ENCODE data around the gene DARS1.
A peak's percentile ranks its signal among the peaks of the same experiment; 100 is the strongest.

DARS1 gene

GRCh38 chr2:135936524-135936923 is 48.9 kb downstream of the DARS1 start:
- Histone ChIP-seq H2AFZ (ENCODE audit: low read depth, low read length) (no peak overlapping the region), H3K36me3 (ENCODE audit: insufficient read depth, low read length) (peaks cover 44% of the 10 kb centered on the region), H3K27me3 (ENCODE audit: insufficient read depth, low read length, poor library complexity) (no peaks in the 10 kb centered on the region), H3K27ac (ENCODE audit: low read length) (no peak overlapping the region), H4K20me1 (ENCODE audit: insufficient read depth, low read length) (no peaks in the 10 kb centered on the region), H3K9me3 (ENCODE audit: insufficient read depth, low read length, severe bottlenecking) (no peaks in the 10 kb centered on the region), H3K4me1 (ENCODE audit: insufficient read depth, low read length) (peaks cover 4% of the 10 kb centered on the region; the same call in 1 of the 2 replicates), H3K4me3 (ENCODE audit: low read depth in 1 of 2, low read length in 2 of 2) (no peak overlapping the region), H3K9ac (ENCODE audit: low read depth, low read length) (no peak overlapping the region), H3K4me2 (ENCODE audit: insufficient read depth, low read length) (no peak overlapping the region), H3K79me2 (ENCODE audit: insufficient read depth, low read length) (peaks cover 43% of the 10 kb centered on the region)
- DNase-seq (no peak), ATAC-seq (ENCODE audit: insufficient read depth, low read depth) (no peak)
- TF ChIP-seq EZH2 (IDR thresholded peaks at IDR 0.05; ENCODE audit: borderline replicate concordance, low read depth, low read length, severe bottlenecking) (no peak), CTCF (IDR thresholded peaks at IDR 0.05; ENCODE audit: borderline replicate concordance, extremely low read depth, low read length, poor library complexity, severe bottlenecking) (no peak)

GRCh38 chr2:135935914-135936313 is 49.5 kb downstream of the DARS1 start:
- Histone ChIP-seq H3K4me1 (ENCODE audit: insufficient read depth, low read length) (peaks cover 4% of the 10 kb centered on the region; the same call in 1 of the 2 replicates), H2AFZ (ENCODE audit: low read depth, low read length) (no peak overlapping the region), H3K27ac (ENCODE audit: low read length) (no peak overlapping the region), H3K27me3 (ENCODE audit: insufficient read depth, low read length, poor library complexity) (no peaks in the 10 kb centered on the region), H4K20me1 (ENCODE audit: insufficient read depth, low read length) (no peaks in the 10 kb centered on the region), H3K79me2 (ENCODE audit: insufficient read depth, low read length) (peaks cover 45% of the 10 kb centered on the region), H3K4me2 (ENCODE audit: insufficient read depth, low read length) (no peak overlapping the region), H3K9me3 (ENCODE audit: insufficient read depth, low read length, severe bottlenecking) (no peaks in the 10 kb centered on the region), H3K36me3 (ENCODE audit: insufficient read depth, low read length) (peaks cover 50% of the 10 kb centered on the region), H3K4me3 (ENCODE audit: low read depth in 1 of 2, low read length in 2 of 2) (no peak overlapping the region), H3K9ac (ENCODE audit: low read depth, low read length) (no peak overlapping the region)
- no peak for TF ChIP-seq CTCF (IDR thresholded peaks at IDR 0.05; ENCODE audit: borderline replicate concordance, extremely low read depth, low read length, poor library complexity, severe bottlenecking)
- no peak for DNase-seq
- ATAC-seq (ENCODE audit: insufficient read depth, low read depth): no peak

- Histone ChIP-seq H3K4me2 (ENCODE audit: insufficient read depth, low read length) (no peak overlapping the region), H3K36me3 (ENCODE audit: insufficient read depth, low read length) (peaks cover 71% of the 10 kb centered on the region), H3K4me1 (ENCODE audit: insufficient read depth, low read length) (peaks cover 4% of the 10 kb centered on the region; the same call in 1 of the 2 replicates), H3K27ac (ENCODE audit: low read length) (no peak overlapping the region), H3K4me3 (ENCODE audit: low read depth in 1 of 2, low read length in 2 of 2) (no peak overlapping the region), H4K20me1 (ENCODE audit: insufficient read depth, low read length) (no peaks in the 10 kb centered on the region), H3K9ac (ENCODE audit: low read depth, low read length) (no peak overlapping the region), H3K9me3 (ENCODE audit: insufficient read depth, low read length, severe bottlenecking) (no peaks in the 10 kb centered on the region), H2AFZ (ENCODE audit: low read depth, low read length) (no peak overlapping the region), H3K27me3 (ENCODE audit: insufficient read depth, low read length, poor library complexity) (no peaks in the 10 kb centered on the region), H3K79me2 (ENCODE audit: insufficient read depth, low read length) (peaks cover 35% of the 10 kb centered on the region)
- DNase-seq (no peak), ATAC-seq (ENCODE audit: insufficient read depth, low read depth) (peak; percentile 72; the same call in 2 of the 3 replicates)
- no peak for TF ChIP-seq EZH2 (IDR thresholded peaks at IDR 0.05; ENCODE audit: borderline replicate concordance, low read depth, low read length, severe bottlenecking)
- TF ChIP-seq CTCF (IDR thresholded peaks at IDR 0.05; ENCODE audit: borderline replicate concordance, extremely low read depth, low read length, poor library complexity, severe bottlenecking): no peak
These were observed 53.5 kb downstream of the DARS1 start for GRCh38 chr2:135931776-135932443.

All from DND-41 (cell line).